ENCODE results near the gene GALNT13. TPM values are rescaled to one million over a fixed set of nuclear protein-coding genes. Genes with fewer than 3 reads are reported as not detected.

The GALNT13 gene
- total and polyA plus RNA-seq, 10 of the 15 experiments (the other 5 are each of a cell fraction or from before 2014, with no cell fraction given), result 0.04 TPM; not detected in 9

DNA sequence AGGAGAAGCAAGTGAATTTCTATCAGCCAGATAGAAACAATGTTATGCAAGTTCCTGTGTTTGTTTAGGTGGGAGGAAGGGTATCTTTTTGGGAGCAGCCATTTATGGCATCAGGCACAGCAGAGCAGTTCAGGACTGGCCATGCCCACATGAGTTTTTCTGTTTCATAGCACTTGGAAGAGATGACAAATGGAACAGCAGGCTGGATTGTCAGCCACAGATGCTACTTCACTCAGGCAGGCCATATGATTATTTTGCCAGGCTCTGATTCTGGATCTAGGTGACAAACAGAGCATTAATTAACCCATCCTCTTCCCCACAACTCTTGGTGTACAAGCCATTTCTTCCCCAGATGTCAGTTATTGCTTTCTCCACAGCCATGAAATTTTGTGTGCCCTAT lies 63.8 kb downstream of the GALNT13 start:
- BruUV-seq (replicated peaks), result no TSS peak
- H3K4me1 ChIP-seq (ENCODE audit: control insufficient read depth, insufficient read depth, low read length), result no peaks in the 10 kb centered on the region
- H3K4me3 ChIP-seq, result no peak overlapping the region
- POLR2A ChIA-PET, result no interaction called here
- RAD21 ChIA-PET (ENCODE audit: unreplicated experiment), result no interaction called here
- H3K27ac ChIP-seq (ENCODE audit: control insufficient read depth, insufficient read depth), result no peak overlapping the region
- H3K79me2 ChIP-seq (ENCODE audit: control insufficient read depth, insufficient read depth, low read length), result no peaks in the 10 kb centered on the region
- intact Hi-C loops (cut with micrococcal nuclease; ENCODE audit: unreplicated experiment), result loop anchor here (5.0 kb wide), 1 partner anchor 738 kb away; no protein-coding TSS in a partner anchor
- FAIRE-seq (no peak), ATAC-seq (no peak), DNase-seq (ENCODE audit: low read depth, low spot score) (no peak)
- H3K36me3 ChIP-seq (ENCODE audit: control insufficient read depth in 2 of 2, insufficient read depth in 2 of 2, low read length in 1 of 2), result no peaks in the 10 kb centered on the region
- H3K27me3 ChIP-seq (replicated peaks in 1 of 2; ENCODE audit: control insufficient read depth in 2 of 2, insufficient read depth in 2 of 2, low read length in 1 of 2), result no peaks in the 10 kb centered on the region
- CTCF ChIA-PET, result no interaction called here
- no peak overlapping the region for H3K9ac ChIP-seq (ENCODE audit: control insufficient read depth, insufficient read depth, low read length)
- H2AFZ ChIP-seq (ENCODE audit: control insufficient read depth, low read depth, low read length), result no peak overlapping the region
- no peak overlapping the region for H3K4me2 ChIP-seq (ENCODE audit: control insufficient read depth, insufficient read depth)
- SMC1A ChIA-PET (ENCODE audit: uncharacterized antibody, unreplicated experiment), result no interaction called here
- H4K20me1 ChIP-seq (ENCODE audit: control insufficient read depth, insufficient read depth), result no peaks in the 10 kb centered on the region
- H3K9me3 ChIP-seq (replicated peaks; ENCODE audit: control insufficient read depth, insufficient read depth, low read length), result no peaks in the 10 kb centered on the region
- in situ Hi-C loops (cut with MboI), result no loop called here
- TF ChIP-seq ZNF24 (IDR thresholded peaks at IDR 0.05) (no peak), EZH2 (IDR thresholded peaks at IDR 0.05; ENCODE audit: borderline replicate concordance, control insufficient read depth, low read depth, low read length) (no peak), POU2F2 (IDR thresholded peaks at IDR 0.05; ENCODE audit: borderline replicate concordance, low read depth, low read length) (no peak), SPI1 (IDR thresholded peaks at IDR 0.05; ENCODE audit: borderline replicate concordance, insufficient read depth, low read depth, low read length) (no peak), IKZF1 (conservative IDR thresholded peaks at IDR 0.05) (no peak), RELA (IDR thresholded peaks at IDR 0.05; ENCODE audit: borderline replicate concordance, partially characterized antibody) (no peak), HCFC1 (IDR thresholded peaks at IDR 0.05; ENCODE audit: low read length) (no peak), ZBED1 (IDR thresholded peaks at IDR 0.05; ENCODE audit: borderline replicate concordance) (no peak), JUNB (IDR thresholded peaks at IDR 0.05) (no peak), RFX5 (IDR thresholded peaks at IDR 0.05; ENCODE audit: low read depth, low read length) (no peak), MYB (IDR thresholded peaks at IDR 0.05; ENCODE audit: borderline replicate concordance, low read depth, low read length) (no peak), RAD21 (IDR thresholded peaks at IDR 0.05; ENCODE audit: insufficient read depth, low read depth, low read length) (no peak)
- TF ChIP-seq, protein P1, sequence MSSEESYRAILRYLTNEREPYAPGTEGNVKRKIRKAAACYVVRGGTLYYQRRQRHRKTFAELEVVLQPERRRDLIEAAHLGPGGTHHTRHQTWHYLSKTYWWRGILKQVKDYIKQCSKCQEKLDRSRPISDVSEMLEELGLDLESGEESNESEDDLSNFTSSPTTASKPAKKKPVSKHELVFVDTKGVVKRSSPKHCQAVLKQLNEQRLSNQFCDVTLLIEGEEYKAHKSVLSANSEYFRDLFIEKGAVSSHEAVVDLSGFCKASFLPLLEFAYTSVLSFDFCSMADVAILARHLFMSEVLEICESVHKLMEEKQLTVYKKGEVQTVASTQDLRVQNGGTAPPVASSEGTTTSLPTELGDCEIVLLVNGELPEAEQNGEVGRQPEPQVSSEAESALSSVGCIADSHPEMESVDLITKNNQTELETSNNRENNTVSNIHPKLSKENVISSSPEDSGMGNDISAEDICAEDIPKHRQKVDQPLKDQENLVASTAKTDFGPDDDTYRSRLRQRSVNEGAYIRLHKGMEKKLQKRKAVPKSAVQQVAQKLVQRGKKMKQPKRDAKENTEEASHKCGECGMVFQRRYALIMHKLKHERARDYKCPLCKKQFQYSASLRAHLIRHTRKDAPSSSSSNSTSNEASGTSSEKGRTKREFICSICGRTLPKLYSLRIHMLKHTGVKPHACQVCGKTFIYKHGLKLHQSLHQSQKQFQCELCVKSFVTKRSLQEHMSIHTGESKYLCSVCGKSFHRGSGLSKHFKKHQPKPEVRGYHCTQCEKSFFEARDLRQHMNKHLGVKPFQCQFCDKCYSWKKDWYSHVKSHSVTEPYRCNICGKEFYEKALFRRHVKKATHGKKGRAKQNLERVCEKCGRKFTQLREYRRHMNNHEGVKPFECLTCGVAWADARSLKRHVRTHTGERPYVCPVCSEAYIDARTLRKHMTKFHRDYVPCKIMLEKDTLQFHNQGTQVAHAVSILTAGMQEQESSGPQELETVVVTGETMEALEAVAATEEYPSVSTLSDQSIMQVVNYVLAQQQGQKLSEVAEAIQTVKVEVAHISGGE (CRISPR knock-in tag; IDR thresholded peaks at IDR 0.05), result no peak
- TF ChIP-seq, protein P2, sequence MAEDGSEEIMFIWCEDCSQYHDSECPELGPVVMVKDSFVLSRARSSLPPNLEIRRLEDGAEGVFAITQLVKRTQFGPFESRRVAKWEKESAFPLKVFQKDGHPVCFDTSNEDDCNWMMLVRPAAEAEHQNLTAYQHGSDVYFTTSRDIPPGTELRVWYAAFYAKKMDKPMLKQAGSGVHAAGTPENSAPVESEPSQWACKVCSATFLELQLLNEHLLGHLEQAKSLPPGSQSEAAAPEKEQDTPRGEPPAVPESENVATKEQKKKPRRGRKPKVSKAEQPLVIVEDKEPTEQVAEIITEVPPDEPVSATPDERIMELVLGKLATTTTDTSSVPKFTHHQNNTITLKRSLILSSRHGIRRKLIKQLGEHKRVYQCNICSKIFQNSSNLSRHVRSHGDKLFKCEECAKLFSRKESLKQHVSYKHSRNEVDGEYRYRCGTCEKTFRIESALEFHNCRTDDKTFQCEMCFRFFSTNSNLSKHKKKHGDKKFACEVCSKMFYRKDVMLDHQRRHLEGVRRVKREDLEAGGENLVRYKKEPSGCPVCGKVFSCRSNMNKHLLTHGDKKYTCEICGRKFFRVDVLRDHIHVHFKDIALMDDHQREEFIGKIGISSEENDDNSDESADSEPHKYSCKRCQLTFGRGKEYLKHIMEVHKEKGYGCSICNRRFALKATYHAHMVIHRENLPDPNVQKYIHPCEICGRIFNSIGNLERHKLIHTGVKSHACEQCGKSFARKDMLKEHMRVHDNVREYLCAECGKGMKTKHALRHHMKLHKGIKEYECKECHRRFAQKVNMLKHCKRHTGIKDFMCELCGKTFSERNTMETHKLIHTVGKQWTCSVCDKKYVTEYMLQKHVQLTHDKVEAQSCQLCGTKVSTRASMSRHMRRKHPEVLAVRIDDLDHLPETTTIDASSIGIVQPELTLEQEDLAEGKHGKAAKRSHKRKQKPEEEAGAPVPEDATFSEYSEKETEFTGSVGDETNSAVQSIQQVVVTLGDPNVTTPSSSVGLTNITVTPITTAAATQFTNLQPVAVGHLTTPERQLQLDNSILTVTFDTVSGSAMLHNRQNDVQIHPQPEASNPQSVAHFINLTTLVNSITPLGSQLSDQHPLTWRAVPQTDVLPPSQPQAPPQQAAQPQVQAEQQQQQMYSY (CRISPR knock-in tag; IDR thresholded peaks at IDR 0.05), result no peak
- TF ChIP-seq, protein P3, sequence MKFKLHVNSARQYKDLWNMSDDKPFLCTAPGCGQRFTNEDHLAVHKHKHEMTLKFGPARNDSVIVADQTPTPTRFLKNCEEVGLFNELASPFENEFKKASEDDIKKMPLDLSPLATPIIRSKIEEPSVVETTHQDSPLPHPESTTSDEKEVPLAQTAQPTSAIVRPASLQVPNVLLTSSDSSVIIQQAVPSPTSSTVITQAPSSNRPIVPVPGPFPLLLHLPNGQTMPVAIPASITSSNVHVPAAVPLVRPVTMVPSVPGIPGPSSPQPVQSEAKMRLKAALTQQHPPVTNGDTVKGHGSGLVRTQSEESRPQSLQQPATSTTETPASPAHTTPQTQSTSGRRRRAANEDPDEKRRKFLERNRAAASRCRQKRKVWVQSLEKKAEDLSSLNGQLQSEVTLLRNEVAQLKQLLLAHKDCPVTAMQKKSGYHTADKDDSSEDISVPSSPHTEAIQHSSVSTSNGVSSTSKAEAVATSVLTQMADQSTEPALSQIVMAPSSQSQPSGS (IDR thresholded peaks at IDR 0.05; ENCODE audit: low read length), result no peak
- TF ChIP-seq, protein P4, sequence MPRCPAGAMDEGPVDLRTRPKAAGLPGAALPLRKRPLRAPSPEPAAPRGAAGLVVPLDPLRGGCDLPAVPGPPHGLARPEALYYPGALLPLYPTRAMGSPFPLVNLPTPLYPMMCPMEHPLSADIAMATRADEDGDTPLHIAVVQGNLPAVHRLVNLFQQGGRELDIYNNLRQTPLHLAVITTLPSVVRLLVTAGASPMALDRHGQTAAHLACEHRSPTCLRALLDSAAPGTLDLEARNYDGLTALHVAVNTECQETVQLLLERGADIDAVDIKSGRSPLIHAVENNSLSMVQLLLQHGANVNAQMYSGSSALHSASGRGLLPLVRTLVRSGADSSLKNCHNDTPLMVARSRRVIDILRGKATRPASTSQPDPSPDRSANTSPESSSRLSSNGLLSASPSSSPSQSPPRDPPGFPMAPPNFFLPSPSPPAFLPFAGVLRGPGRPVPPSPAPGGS (IDR thresholded peaks at IDR 0.05; ENCODE audit: borderline replicate concordance, insufficient read depth, low read depth, low read length, poor library complexity, severe bottlenecking), result no peak

All from GM12878 (cell line).